Ishikawa (cell line): ENCODE data around the gene BRAT1.

Experiments
- CEBPB ChIP-seq: IDR thresholded peaks from 2 replicates; pipeline ENCODE4 v1.6.1; 2012
- EP300 ChIP-seq: IDR thresholded peaks from 2 replicates; pipeline ENCODE4 v1.6.1; 2012; ENCODE audit warnings: borderline replicate concordance
- NFIC ChIP-seq: IDR thresholded peaks from 2 replicates; pipeline ENCODE4 v1.6.1; 2012
- RAD21 ChIP-seq: IDR thresholded peaks from 2 replicates; pipeline ENCODE4 v1.6.1; 2012; ENCODE audit warnings: low read depth
- REST ChIP-seq: IDR thresholded peaks from 2 replicates; pipeline ENCODE4 v1.6.1; 2012; ENCODE audit warnings: low read depth, mild to moderate bottlenecking
- YY1 ChIP-seq: IDR thresholded peaks from 2 replicates; pipeline ENCODE4 v1.6.1; 2012; ENCODE audit warnings: low read depth
- ZBTB7A ChIP-seq: IDR thresholded peaks from 2 replicates; pipeline ENCODE4 v1.6.1; 2012; ENCODE audit warnings: low read depth
- TF ChIP-seq, protein P1 (sequence below): IDR thresholded peaks from 2 replicates; pipeline ENCODE4 v1.6.1; 2012

- TF ChIP-seq ZBTB7A: no peak
- TF ChIP-seq CEBPB: no peak
- no peak for TF ChIP-seq YY1
- no peak for TF ChIP-seq RAD21
- no peak for TF ChIP-seq REST
- TF ChIP-seq, protein P1, sequence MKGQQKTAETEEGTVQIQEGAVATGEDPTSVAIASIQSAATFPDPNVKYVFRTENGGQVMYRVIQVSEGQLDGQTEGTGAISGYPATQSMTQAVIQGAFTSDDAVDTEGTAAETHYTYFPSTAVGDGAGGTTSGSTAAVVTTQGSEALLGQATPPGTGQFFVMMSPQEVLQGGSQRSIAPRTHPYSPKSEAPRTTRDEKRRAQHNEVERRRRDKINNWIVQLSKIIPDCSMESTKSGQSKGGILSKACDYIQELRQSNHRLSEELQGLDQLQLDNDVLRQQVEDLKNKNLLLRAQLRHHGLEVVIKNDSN: no peak
- no peak for TF ChIP-seq EP300
- no peak for TF ChIP-seq NFIC
Observed at GRCh38 chr7:2495418-2496299, 59.7 kb downstream of the BRAT1 start.
